IPS-20b (cell line): Measurements from ENCODE around the gene DGKI.

Experiments
- H3K27ac ChIP-seq: one replicate; pipeline ENCODE4 v1.5.1; 2013; ENCODE audit warnings: low read length
- H3K27me3 ChIP-seq: 2 replicates; pipeline ENCODE4 v1.6.1; 2013; ENCODE audit warnings: mild to moderate bottlenecking, low read length, inconsistent platforms; ENCODE audit not compliant: insufficient read depth
- H3K36me3 ChIP-seq: 2 replicates; pipeline ENCODE4 v1.6.1; 2013; ENCODE audit warnings: low read depth, mild to moderate bottlenecking, inconsistent platforms, low read length, moderate library complexity; ENCODE audit not compliant: insufficient read depth
- H3K4me1 ChIP-seq: 2 replicates; pipeline ENCODE4 v1.6.1; 2013; ENCODE audit warnings: mild to moderate bottlenecking, control low read depth, inconsistent platforms, low read length, moderate library complexity; ENCODE audit not compliant: insufficient read depth
- H3K4me3 ChIP-seq: 2 replicates; pipeline ENCODE4 v1.5.1; 2013; ENCODE audit warnings: mild to moderate bottlenecking, low read length, inconsistent platforms
- H3K9ac ChIP-seq: 2 replicates; pipeline ENCODE4 v1.6.1; 2013; ENCODE audit warnings: low read depth, mild to moderate bottlenecking, inconsistent platforms, low read length, moderate library complexity
- H3K9me3 ChIP-seq: 2 replicates; pipeline ENCODE4 v1.6.1; 2013; ENCODE audit warnings: mild to moderate bottlenecking, low read depth, low read length, inconsistent platforms; ENCODE audit not compliant: insufficient read depth

DGKI gene

DNA sequence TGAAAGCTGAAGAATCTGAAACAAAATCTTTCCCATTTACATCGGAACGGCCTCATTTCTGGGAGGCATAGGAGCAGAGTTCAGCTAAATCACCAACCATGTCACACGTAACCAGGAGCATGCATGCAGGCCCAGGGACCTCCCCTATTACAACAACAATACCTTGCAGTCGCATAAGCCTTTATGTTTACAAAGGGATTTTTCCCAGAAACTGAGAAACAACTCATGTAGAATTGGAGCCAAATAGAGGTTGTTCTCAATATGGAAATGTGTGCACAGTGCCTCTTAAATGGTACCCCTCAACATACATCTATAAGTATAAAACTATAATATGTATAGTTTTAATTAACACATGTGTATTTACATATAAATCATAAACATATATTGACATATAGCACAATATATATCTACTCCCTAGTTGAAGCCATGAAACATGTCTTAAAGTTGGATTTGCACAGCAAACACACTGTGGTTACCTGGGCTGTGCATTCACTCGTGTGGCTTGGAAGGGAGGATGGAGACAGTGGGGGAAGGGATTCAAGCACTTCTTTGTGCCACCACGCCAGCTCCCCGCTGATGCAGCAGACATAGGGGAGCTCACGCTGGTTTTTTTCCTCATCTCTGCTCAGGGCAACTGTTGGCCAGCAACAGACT is 35.0 kb upstream of the DGKI start:
- H3K4me3 ChIP-seq = no peak overlapping the region
- H3K27me3 ChIP-seq = no peaks in the 10 kb centered on the region
- H3K9ac ChIP-seq = no peak overlapping the region
- peaks cover 62% of the 10 kb centered on the region for H3K4me1 ChIP-seq
- H3K9me3 ChIP-seq = peaks cover 9% of the 10 kb centered on the region; the same call in 1 of the 2 replicates
- H3K27ac ChIP-seq = no peak overlapping the region
- peaks cover 59% of the 10 kb centered on the region for H3K36me3 ChIP-seq

DNA sequence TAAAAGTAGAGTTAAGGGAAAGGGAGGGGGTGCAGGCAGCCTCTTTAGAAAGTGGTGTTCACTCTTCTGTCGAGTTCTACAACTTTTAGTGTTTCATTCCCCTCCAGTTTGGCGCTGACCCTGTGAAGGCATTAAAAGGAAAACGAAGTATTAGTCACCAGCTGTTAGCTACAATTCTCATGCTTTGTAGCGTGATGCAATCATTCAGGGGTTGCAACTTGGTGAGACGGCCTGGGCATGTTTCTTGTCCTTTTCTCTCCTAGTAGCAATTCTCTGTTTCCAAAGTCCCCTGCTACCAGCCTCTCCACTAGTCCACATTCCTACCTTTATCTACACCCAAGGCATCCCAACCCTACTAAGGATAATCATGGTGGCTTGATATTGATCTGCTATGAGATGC is 33.7 kb upstream of the DGKI start:
- Histone ChIP-seq H3K9me3 (peaks cover 9% of the 10 kb centered on the region; the same call in 1 of the 2 replicates), H3K27me3 (no peaks in the 10 kb centered on the region), H3K4me1 (peaks cover 53% of the 10 kb centered on the region), H3K9ac (peak overlapping the region; percentile 63; the same call in 1 of the 2 replicates), H3K4me3 (0 out of 2 replicates have a peak overlapping the region, but pooled peaks have one; percentile 10), H3K36me3 (peaks cover 62% of the 10 kb centered on the region), H3K27ac (peak overlapping the region; percentile 50)

DNA sequence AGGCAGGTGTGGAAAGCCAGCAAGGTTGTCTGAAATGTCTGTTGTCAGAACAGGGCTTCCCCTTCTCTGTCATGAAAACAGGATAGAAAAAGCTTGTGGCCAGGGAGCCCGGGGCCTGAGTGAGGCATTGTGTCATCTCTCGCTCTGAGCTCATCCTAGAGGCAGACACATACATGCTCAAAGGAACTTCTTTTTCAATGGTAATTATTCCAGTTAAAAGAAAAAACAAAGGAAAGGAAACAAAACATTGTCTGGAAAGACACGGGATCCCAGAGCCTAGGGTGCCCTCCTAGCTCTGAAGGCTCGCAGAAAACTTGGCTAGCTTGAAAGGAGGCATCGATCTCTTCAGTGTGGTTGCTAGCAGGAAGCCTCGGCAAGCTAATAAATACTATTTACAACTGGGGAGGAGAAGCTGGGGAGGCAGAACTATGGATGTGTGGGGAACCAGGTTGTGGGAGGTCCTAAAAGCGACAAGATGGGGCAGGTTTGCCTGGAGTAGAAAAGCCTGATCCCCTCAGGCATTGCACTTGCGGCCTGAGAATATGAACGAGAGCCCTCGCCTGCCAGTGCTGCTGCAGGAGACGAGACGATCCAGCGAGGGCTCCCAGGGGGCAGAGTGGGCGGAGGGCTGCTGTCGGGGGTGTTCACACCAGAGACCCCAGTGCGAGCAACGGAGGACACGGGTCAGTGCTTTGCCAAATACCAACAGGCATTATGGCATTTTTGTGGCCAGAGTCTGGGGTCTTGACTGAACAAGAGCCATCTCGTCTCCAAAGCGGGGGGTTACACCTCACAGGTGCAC is 32.8 kb upstream of the DGKI start:
- H3K4me1 ChIP-seq = peaks cover 60% of the 10 kb centered on the region
- peaks cover 57% of the 10 kb centered on the region for H3K36me3 ChIP-seq
- no peaks in the 10 kb centered on the region for H3K27me3 ChIP-seq
- peaks cover 9% of the 10 kb centered on the region; the same call in 1 of the 2 replicates for H3K9me3 ChIP-seq
- H3K9ac ChIP-seq = peak overlapping the region; percentile 63; the same call in 1 of the 2 replicates
- H3K4me3 ChIP-seq = 0 out of 2 replicates have a peak overlapping the region, but pooled peaks have one; percentile 10
- peak overlapping the region; percentile 52 for H3K27ac ChIP-seq

DNA sequence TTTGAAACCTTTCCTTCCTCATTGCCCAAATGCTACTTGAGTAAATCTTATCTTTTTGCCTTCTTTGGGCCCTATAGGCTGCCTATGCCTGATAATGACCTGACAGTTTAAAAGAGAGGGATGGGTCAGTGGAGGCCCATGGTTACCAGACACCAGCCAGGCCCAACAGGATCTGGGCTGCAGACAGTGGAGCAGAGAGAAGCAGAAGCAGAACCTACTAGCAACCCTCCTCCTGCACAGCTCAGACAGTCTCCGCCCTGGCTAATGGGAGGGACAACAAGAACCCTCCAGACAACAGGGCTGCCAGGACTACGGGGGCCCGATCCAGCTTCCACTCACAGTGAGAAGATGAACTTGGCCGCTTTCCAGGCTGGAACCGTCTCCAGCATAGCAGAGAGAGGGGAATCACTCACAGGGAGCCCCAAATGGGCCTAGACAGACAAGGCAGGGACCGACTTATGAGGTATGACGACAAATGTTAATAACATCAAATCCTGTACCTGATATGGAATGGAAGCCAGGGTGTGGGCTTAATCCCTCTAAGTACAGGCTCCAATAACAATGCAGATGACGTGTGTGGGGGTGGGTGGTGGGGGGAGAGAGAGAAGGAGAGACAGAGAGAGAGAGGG is 31.7 kb upstream of the DGKI start:
- Histone ChIP-seq H3K27me3 (no peaks in the 10 kb centered on the region), H3K4me3 (no peak overlapping the region), H3K9me3 (peaks cover 9% of the 10 kb centered on the region; the same call in 1 of the 2 replicates), H3K27ac (peak overlapping the region; percentile 18), H3K9ac (peak overlapping the region; percentile 63; the same call in 1 of the 2 replicates), H3K36me3 (peaks cover 54% of the 10 kb centered on the region), H3K4me1 (peaks cover 68% of the 10 kb centered on the region)

DNA sequence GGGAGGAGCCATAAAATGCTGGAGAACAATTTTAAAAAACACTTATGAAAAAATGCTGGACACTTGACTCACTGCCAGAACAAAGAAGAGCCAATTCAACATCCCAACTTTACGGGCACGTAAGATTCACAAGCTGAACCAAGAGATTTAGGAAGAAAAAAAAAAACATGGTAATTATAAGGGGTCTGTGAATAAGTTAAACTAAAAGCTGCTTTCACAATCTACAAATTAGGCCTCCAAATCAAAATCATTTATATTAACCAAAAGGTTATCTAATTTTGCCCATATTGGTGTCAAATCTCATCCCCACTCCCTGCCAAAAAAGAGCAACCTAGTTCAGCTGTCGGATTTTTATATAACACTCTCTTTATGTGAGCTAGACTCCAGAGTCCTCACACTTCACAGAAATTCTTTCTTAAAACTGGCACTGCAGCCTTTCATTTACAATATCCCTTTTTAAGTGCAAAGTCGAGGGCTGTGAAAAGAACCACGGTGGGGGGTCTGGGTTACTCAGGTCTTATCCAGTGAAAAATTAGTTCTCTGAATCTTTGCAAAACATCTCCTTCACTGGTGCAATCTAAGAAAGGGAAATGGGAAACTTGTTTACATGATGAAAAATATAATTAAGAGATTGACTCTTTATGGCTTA is 30.4 kb upstream of the DGKI start:
- H3K9me3 ChIP-seq = peaks cover 7% of the 10 kb centered on the region; the same call in 1 of the 2 replicates
- H3K36me3 ChIP-seq = peaks cover 41% of the 10 kb centered on the region
- H3K4me3 ChIP-seq = peak overlapping the region; percentile 6; the same call in 1 of the 2 replicates
- H3K4me1 ChIP-seq = peaks cover 68% of the 10 kb centered on the region
- no peak overlapping the region for H3K27ac ChIP-seq
- no peaks in the 10 kb centered on the region for H3K27me3 ChIP-seq
- H3K9ac ChIP-seq = no peak overlapping the region; the same call in 1 of the 2 replicates

DNA sequence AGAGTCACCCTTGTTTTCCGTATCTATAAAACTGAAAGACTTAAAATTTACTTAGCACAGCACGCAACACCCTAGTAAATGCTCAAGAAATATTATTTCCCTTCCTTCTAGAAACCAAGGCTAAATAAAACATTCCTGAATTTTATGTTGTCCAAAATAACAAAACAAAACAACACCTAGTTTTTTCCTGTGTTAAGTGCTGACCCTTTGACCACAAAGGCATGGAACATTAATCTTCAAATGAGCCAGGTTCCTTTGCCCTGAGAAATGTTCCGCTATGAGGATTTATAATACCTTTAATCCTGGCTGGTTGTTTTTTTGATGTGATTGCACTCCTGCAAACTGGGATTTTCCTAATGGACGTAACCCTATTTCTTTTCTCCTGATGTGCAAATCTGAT is 29.0 kb upstream of the DGKI start:
- Histone ChIP-seq H3K9ac (no peak overlapping the region), H3K9me3 (no peaks in the 10 kb centered on the region), H3K36me3 (peaks cover 28% of the 10 kb centered on the region), H3K4me3 (no peak overlapping the region), H3K27me3 (no peaks in the 10 kb centered on the region), H3K4me1 (peaks cover 59% of the 10 kb centered on the region), H3K27ac (no peak overlapping the region)

DNA sequence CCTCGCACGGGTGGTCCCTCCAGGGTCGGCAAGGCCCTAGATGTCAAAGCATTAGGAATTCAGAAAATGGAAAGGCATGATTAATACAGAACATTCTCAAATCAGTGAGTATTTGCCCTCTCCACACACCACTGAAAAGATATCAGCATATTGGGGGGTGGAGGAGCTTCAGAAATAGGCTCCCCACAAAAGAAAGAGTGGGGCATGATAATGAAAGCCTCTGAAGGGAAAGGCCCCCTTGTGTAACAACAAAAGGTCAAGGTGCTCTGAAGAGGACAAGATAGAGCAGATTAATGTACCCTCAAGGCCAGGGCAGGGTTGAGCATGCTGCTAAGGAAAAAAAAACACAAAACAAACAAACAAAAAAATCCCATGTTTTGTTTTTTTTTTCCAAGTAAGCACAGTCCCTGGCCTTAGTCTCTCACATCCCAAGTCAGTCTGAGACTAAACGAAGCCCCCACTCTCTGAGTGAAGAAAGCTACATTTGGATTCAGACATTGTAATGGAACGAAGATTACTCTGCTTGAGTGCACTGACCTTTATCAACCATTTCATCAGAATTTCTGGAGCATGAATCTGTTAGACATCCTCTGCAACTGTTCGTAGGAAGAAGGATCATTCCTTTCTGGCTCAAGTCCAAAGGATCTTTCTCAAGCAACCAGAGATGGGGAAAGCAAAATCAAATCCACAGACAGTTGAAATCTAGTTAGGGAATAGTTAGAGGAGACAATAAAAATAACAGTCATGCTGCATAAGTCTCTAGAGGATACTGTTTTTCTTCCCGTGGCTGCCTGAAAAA is 27.4 kb upstream of the DGKI start:
- Histone ChIP-seq H3K9ac (no peak overlapping the region), H3K4me1 (peaks cover 45% of the 10 kb centered on the region), H3K36me3 (peaks cover 19% of the 10 kb centered on the region), H3K27ac (peak overlapping the region; percentile 52), H3K9me3 (peaks cover 3% of the 10 kb centered on the region; the same call in 1 of the 2 replicates), H3K4me3 (no peak overlapping the region), H3K27me3 (no peaks in the 10 kb centered on the region)

DNA sequence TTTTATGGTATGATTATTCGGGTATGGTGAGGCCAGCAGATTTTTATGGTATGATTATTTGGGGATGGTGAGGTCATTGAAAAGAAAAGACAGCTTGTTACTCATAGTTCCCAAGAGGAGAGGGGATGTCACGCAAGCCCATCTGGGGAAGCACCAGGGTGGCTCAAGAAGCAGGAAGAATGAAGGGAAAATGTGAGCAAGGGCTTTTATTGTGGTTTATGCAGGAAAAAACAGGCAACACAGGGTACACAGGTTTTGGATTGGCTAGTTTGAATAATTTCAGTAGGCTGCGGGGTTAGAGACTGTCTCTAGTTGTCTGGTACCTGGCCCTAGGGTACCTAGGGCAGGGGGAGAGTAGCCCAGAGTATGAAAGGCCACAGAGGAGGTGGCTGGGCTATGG is 26.8 kb upstream of the DGKI start:
- Histone ChIP-seq H3K9ac (no peak overlapping the region), H3K4me1 (peaks cover 38% of the 10 kb centered on the region), H3K4me3 (no peak overlapping the region), H3K9me3 (peaks cover 3% of the 10 kb centered on the region; the same call in 1 of the 2 replicates), H3K27me3 (no peaks in the 10 kb centered on the region), H3K36me3 (peaks cover 19% of the 10 kb centered on the region), H3K27ac (no peak overlapping the region)

DNA sequence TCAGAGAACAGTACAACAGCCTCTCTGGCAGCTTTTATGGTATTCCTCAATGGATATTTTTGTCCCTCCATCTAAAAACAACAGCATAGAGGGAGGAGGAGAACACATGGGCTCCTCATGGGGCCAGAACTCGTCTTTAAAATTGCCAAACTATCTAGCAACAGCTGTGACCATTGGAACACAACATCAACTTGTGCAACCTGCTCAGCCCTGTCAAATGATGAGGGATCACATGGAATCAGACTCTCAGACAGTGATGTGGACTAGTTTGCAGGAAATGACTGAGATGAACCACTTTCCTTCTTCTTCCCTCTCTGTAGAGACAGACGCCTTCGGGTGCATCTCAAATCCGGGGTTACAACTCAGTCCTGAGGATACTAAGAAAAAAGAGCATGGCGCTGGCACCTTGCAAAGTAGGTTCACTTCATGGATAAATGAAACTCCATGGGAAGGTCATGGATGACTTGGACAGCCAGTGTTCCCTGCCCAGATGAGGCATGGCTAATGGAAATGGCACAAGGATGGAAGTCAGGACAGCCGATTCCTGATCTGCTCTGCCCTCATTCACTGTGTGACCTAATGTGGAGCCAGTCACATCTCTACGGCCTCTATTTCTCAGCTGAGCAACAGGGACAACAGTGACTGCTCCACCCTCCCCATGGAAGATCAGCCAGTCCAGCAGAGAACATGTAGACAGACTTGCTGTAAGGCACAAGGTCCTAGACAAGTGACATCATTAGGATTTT is 24.6 kb upstream of the DGKI start:
- no peak overlapping the region for H3K9ac ChIP-seq
- H3K9me3 ChIP-seq = peaks cover 3% of the 10 kb centered on the region; the same call in 1 of the 2 replicates
- H3K27me3 ChIP-seq = no peaks in the 10 kb centered on the region
- peaks cover 12% of the 10 kb centered on the region for H3K36me3 ChIP-seq
- no peak overlapping the region for H3K27ac ChIP-seq
- peaks cover 16% of the 10 kb centered on the region; the same call in 1 of the 2 replicates for H3K4me1 ChIP-seq
- no peak overlapping the region for H3K4me3 ChIP-seq

DNA sequence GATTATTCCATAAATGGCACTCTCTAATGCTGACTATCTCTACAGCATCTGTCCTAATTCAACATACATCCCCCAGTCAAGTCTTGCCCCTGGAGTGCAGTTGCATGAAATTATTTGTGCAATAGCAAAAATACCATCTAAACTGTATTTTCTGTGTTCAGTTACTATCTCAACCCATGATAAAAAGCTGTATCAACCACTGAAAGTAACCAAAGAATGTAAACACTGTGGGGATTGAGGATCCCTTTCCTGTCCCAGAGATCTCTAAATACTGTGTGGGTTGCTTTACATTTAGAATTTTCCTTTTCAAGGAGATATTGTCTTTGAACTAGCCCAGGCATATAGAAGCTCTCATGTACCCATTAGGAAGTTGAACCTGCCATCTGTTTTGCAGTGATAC is 23.9 kb upstream of the DGKI start:
- no peaks in the 10 kb centered on the region for H3K27me3 ChIP-seq
- no peak overlapping the region for H3K4me3 ChIP-seq
- peaks cover 16% of the 10 kb centered on the region; the same call in 1 of the 2 replicates for H3K4me1 ChIP-seq
- no peak overlapping the region for H3K27ac ChIP-seq
- peaks cover 17% of the 10 kb centered on the region for H3K36me3 ChIP-seq
- no peak overlapping the region for H3K9ac ChIP-seq
- H3K9me3 ChIP-seq = peaks cover 3% of the 10 kb centered on the region
